Choroid plexus epithelial cell (primary cell): Measurements from ENCODE around the gene POU3F1.

Experiments
- DNase-seq: peaks from one replicate; pipeline ENCODE4 v3.0.0-alpha.2; 2010; ENCODE audit warnings: low read depth
- H3K4me3 ChIP-seq: 2 replicates; pipeline ENCODE4 v1.5.1; 2011; ENCODE audit warnings: low read depth, mild to moderate bottlenecking, control low read depth, low read length, moderate library complexity
- TF ChIP-seq, protein P1 (sequence below): conservative IDR thresholded peaks from 2 replicates; pipeline ENCODE4 v1.5.1; 2011; ENCODE audit warnings: low read depth, mild to moderate bottlenecking, control low read depth, inconsistent platforms, low read length, moderate library complexity

Gene POU3F1

GRCh38 chr1:38018864-38019343 lies 27.7 kb downstream of the POU3F1 start:
- no peak overlapping the region for H3K4me3 ChIP-seq
- TF ChIP-seq, protein P1, sequence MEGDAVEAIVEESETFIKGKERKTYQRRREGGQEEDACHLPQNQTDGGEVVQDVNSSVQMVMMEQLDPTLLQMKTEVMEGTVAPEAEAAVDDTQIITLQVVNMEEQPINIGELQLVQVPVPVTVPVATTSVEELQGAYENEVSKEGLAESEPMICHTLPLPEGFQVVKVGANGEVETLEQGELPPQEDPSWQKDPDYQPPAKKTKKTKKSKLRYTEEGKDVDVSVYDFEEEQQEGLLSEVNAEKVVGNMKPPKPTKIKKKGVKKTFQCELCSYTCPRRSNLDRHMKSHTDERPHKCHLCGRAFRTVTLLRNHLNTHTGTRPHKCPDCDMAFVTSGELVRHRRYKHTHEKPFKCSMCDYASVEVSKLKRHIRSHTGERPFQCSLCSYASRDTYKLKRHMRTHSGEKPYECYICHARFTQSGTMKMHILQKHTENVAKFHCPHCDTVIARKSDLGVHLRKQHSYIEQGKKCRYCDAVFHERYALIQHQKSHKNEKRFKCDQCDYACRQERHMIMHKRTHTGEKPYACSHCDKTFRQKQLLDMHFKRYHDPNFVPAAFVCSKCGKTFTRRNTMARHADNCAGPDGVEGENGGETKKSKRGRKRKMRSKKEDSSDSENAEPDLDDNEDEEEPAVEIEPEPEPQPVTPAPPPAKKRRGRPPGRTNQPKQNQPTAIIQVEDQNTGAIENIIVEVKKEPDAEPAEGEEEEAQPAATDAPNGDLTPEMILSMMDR: peak; percentile 72
- DNase-seq: peak; percentile 71

DNA sequence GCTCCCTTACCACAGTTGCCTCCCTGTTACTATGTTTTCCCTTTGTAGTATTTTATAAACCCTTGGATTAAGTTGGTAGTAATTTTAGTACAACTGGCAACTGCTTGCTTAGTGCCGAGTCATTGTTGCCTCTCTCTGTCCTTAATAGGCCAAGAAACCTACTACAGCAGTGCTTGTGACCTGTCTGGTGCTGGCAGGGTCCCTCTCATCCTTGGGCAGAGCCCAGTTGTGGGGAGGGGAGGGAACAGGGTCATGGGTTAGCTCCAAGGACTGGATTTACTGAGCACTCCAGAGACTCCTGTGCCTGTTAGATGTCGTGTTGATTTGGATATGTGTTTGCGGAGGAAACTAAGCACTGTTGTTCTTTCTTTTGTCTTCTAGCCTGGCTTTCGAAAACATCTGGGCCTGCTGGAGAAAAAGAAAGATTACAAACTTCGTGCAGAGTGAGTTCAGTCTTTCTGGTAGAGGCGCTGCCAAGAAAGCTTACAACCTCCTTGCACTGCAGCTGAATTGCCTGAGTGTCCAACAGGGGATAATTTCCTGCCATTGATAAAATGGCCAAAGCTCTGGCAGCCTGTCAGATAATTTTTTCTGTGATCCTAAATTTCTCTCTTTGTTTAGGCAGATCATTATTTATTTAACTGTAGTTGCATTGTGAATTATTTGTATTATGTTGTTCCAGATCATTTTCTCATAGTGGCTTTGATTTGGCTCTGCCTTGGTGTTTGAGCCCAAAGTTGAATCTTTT lies 30.4 kb downstream of the POU3F1 start:
- DNase-seq: peak; percentile 56
- TF ChIP-seq, protein P1: no peak
- no peak overlapping the region for H3K4me3 ChIP-seq

DNA sequence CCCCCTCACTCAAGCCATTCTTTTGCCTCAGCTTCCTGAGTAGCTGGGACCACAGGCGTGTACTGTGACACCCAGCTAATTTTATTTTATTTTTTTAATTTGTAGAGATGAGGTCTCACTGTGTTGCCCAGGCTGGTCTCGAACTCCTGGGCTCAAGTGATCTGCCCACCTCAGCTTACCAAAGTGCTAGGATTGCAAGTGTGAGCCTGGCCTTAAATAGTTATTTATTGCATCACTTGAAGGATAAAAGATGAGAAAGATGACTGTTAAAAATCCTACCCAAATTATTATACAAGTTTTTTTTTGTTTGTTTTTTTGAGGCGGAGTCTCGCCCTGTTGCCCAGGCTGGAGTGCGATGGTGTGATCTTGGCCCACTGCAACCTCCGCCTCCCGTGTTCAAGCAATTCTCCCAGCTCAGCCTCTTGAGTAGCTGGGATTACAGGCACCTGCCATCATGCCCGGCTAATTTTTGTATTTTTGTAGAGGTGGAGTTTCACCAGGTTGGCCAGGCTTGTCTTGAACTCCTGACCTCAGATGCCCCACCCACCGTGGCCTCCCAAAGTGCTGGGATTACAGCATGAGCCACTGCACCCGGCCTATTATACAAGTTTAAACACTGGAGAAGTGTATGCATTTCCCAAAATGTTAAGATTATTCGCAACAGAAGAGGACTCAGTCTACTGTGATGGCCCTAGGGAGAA lies 31.7 kb downstream of the POU3F1 start:
- DNase-seq: no peak
- H3K4me3 ChIP-seq: no peak overlapping the region
- TF ChIP-seq, protein P1: no peak

GRCh38 chr1:38014171-38014570 lies 32.4 kb downstream of the POU3F1 start:
- H3K4me3 ChIP-seq: peak overlapping the region; percentile 0
- peak; percentile 45 for DNase-seq
- TF ChIP-seq, protein P1: peak; percentile 35

GRCh38 chr1:38013227-38013622 lies 33.4 kb downstream of the POU3F1 start:
- DNase-seq: no peak

GRCh38 chr1:38012363-38013226 lies 34.0 kb downstream of the POU3F1 start, which contains the start of gene UTP11:
UTP11 (plus strand) TSS chr1:38012734; CDS start chr1:38012803, 69 bp downstream.
- peak; percentile 100 for DNase-seq
- peak within 1 kb of the TSS; percentile 88 for H3K4me3 ChIP-seq
- TF ChIP-seq, protein P1: no peak

More at GRCh38 chr1:38013227-38013622, 33.4 kb downstream of the POU3F1 start:
- H3K4me3 ChIP-seq: peak overlapping the region; percentile 88
- TF ChIP-seq, protein P1: peak; percentile 3
